ENCODE results near the gene CD3E.

- TF ChIP-seq, protein P1, sequence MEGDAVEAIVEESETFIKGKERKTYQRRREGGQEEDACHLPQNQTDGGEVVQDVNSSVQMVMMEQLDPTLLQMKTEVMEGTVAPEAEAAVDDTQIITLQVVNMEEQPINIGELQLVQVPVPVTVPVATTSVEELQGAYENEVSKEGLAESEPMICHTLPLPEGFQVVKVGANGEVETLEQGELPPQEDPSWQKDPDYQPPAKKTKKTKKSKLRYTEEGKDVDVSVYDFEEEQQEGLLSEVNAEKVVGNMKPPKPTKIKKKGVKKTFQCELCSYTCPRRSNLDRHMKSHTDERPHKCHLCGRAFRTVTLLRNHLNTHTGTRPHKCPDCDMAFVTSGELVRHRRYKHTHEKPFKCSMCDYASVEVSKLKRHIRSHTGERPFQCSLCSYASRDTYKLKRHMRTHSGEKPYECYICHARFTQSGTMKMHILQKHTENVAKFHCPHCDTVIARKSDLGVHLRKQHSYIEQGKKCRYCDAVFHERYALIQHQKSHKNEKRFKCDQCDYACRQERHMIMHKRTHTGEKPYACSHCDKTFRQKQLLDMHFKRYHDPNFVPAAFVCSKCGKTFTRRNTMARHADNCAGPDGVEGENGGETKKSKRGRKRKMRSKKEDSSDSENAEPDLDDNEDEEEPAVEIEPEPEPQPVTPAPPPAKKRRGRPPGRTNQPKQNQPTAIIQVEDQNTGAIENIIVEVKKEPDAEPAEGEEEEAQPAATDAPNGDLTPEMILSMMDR (IDR thresholded peaks at IDR 0.05) = no peak
- no peak for TF ChIP-seq POLR2A (IDR thresholded peaks at IDR 0.05)
These were observed 28.1 kb upstream of the CD3E start for GRCh38 chr11:118276422-118276821.

Measured in heart left ventricle (tissue), 13 donors.